ENCODE measurements around the gene TNRC18. TPM values are rescaled to one million over a fixed set of nuclear protein-coding genes. Genes with fewer than 3 reads are reported as not detected.

The TNRC18 gene
- total RNA-seq, 1 donor from 2014 or later = 57.2 TPM

- ATAC-seq (ENCODE audit: low read depth) = no peak
- Mint-ChIP-seq H3K9me3 (no peaks in the 10 kb centered on the region), H3K36me3 (ENCODE audit: low read depth) (no peaks in the 10 kb centered on the region), H3K27me3 (peaks cover 11% of the 10 kb centered on the region), H3K27ac (no peak overlapping the region), H3K4me3 (no peak overlapping the region), H3K4me1 (no peaks in the 10 kb centered on the region)
- no peak for TF ChIP-seq CTCF (IDR thresholded peaks at IDR 0.05)
- CTCF ChIA-PET = interaction anchor here (0.7 kb wide), 1 partner anchor 169 kb away, joined by 3 read pairs; no protein-coding TSS in a partner anchor
- no peak for DNase-seq
- POLR2A ChIA-PET = no interaction called here
- intact Hi-C loops (cut with micrococcal nuclease) = no loop called here
These were observed 14.9 kb downstream of the TNRC18 start for GRCh38 chr7:5408777-5409176.

- Mint-ChIP-seq H3K27ac (no peak overlapping the region), H3K9me3 (no peaks in the 10 kb centered on the region)
- ATAC-seq (ENCODE audit: low read depth) = no peak
These were observed 16.4 kb downstream of the TNRC18 start for GRCh38 chr7:5406957-5407945.

GRCh38 chr7:5404421-5404826 is 19.2 kb downstream of the TNRC18 start:
- H3K27ac Mint-ChIP-seq = no peak overlapping the region
- ATAC-seq (ENCODE audit: low read depth) = no peak

More at GRCh38 chr7:5406957-5407945, 16.4 kb downstream of the TNRC18 start:
- intact Hi-C loops (cut with micrococcal nuclease) = no loop called here
- no peak for TF ChIP-seq CTCF (IDR thresholded peaks at IDR 0.05)
- no peak overlapping the region for H3K4me3 Mint-ChIP-seq
- CTCF ChIA-PET = no interaction called here
- no peak for DNase-seq
- POLR2A ChIA-PET = interaction anchor here (1.3 kb wide), 1 partner anchor 13 kb away, joined by 3 read pairs; no protein-coding TSS in a partner anchor
- no peaks in the 10 kb centered on the region for H3K36me3 Mint-ChIP-seq (ENCODE audit: low read depth)
- peaks cover 7% of the 10 kb centered on the region for H3K27me3 Mint-ChIP-seq
- no peaks in the 10 kb centered on the region for H3K4me1 Mint-ChIP-seq

GRCh38 chr7:5403442-5403841 is 20.2 kb downstream of the TNRC18 start:
- ChIA-PET POLR2A (interaction anchor here (0.7 kb wide), 1 partner anchor 263 kb away, joined by 3 read pairs; no protein-coding TSS in a partner anchor), CTCF (no interaction called here)
- no peak for DNase-seq
- no peaks in the 10 kb centered on the region for H3K4me1 Mint-ChIP-seq
- no peaks in the 10 kb centered on the region for H3K36me3 Mint-ChIP-seq (ENCODE audit: low read depth)
- H3K9me3 Mint-ChIP-seq = no peaks in the 10 kb centered on the region
- H3K27me3 Mint-ChIP-seq = peaks cover 4% of the 10 kb centered on the region
- no peak overlapping the region for H3K4me3 Mint-ChIP-seq
- no peak overlapping the region for H3K27ac Mint-ChIP-seq
- intact Hi-C loops (cut with micrococcal nuclease) = no loop called here
- no peak for ATAC-seq (ENCODE audit: low read depth)
- TF ChIP-seq CTCF (IDR thresholded peaks at IDR 0.05) = no peak

More at GRCh38 chr7:5404421-5404826, 19.2 kb downstream of the TNRC18 start:
- no peak for TF ChIP-seq CTCF (IDR thresholded peaks at IDR 0.05)
- Mint-ChIP-seq H3K4me3 (no peak overlapping the region), H3K27me3 (peaks cover 7% of the 10 kb centered on the region), H3K4me1 (no peaks in the 10 kb centered on the region), H3K36me3 (ENCODE audit: low read depth) (no peaks in the 10 kb centered on the region), H3K9me3 (no peaks in the 10 kb centered on the region)
- no peak for DNase-seq
- intact Hi-C loops (cut with micrococcal nuclease) = no loop called here
- ChIA-PET CTCF (no interaction called here), POLR2A (no interaction called here)

- DNase-seq (no peak), ATAC-seq (ENCODE audit: low read depth) (no peak)
- peak overlapping the region; percentile 86 for H3K4me3 Mint-ChIP-seq
- H3K36me3 Mint-ChIP-seq (ENCODE audit: low read depth) = peaks cover 14% of the 10 kb centered on the region
- H3K4me1 Mint-ChIP-seq = peaks cover 30% of the 10 kb centered on the region
- TF ChIP-seq CTCF (IDR thresholded peaks at IDR 0.05) = no peak
- CTCF ChIA-PET = interaction anchor here (1.0 to 2.1 kb wide), 7 partner anchors 19 to 304 kb away, joined by 3 to 12 read pairs (median 8); partner anchors contain the start of gene TNRC18
- POLR2A ChIA-PET = interaction anchor here (0.6 to 2.2 kb wide), 14 partner anchors 14 to 600 kb away, joined by 3 to 17 read pairs (median 8); no protein-coding TSS in a partner anchor
- H3K27ac Mint-ChIP-seq = peak overlapping the region; percentile 89
- no peaks in the 10 kb centered on the region for H3K27me3 Mint-ChIP-seq
- H3K9me3 Mint-ChIP-seq = no peaks in the 10 kb centered on the region
- intact Hi-C loops (cut with micrococcal nuclease) = loop anchor here (1.0 to 2.0 kb wide), 7 partner anchors 23 to 384 kb away; partner anchors contain the start of genes RNF216 and WIPI2
These were observed 25.9 kb downstream of the TNRC18 start for GRCh38 chr7:5397736-5398135.

Measured in activated B cell treated with CpG ODN at 0.5 μM for 24 hours (primary cell).